Peyer's patch (tissue), 4 donors: ENCODE measurements around the gene AMER2.

Source experiments
- CTCF ChIP-seq, 6 experiments: fragments of 450-650 bp in 4 of 6; fragments of 200-600 bp in 2 of 6; sonication (generic) in 1 of 6; IDR thresholded peaks; one replicate each; pipeline ENCODE4 v1.5.1; 2017 to 2019; ENCODE audit warnings: antibody characterized with exemption in 6 of 6, mild to moderate bottlenecking in 3 of 6, moderate library complexity in 1 of 6
- POLR2A ChIP-seq, 2 donors: fragments of 450-650 bp; IDR thresholded peaks; one replicate each; pipeline ENCODE4 v1.5.1; 2017; ENCODE audit warnings: antibody characterized with exemption in 2 of 2, mild to moderate bottlenecking in 2 of 2, moderate library complexity in 2 of 2

- TF ChIP-seq POLR2A (IDR thresholded peaks at IDR 0.05): no peak
- TF ChIP-seq CTCF (IDR thresholded peaks at IDR 0.05): no peak
Observed at GRCh38 chr13:25169356-25169755, 2.7 kb downstream of the AMER2 start.
